Stimulated activated CD8-positive, alpha-beta memory T cell treated with anti-CD3 and anti-CD28 coated beads, Interleukin-4, amount 100 ng/mL, for 1 hour (primary cell): ENCODE measurements around the gene IFNL4.
"Not testable (repeated sequence)": the region's sequence is repeated elsewhere in the genome, so short reads cannot be mapped to it uniquely, and the experiment has no call there.

Experiments used
- DNase-seq, 2 donors: peaks; one replicate each; pipeline ENCODE4 v3.0.0-alpha.2; 2020; ENCODE audit warnings: low read depth in 2 of 2, low spot score in 1 of 2

The IFNL4 gene

GRCh38 chr19:39224910-39225309 is 23.7 kb downstream of the IFNL4 start:
- DNase-seq: no peak

GRCh38 chr19:39223703-39224279 is 24.9 kb downstream of the IFNL4 start:
- DNase-seq: no peak

- DNase-seq: not testable (repeated sequence)
Observed at GRCh38 chr19:39219108-39219507, 29.5 kb downstream of the IFNL4 start.

- DNase-seq: no peak
Observed at GRCh38 chr19:39218230-39219007, 30.2 kb downstream of the IFNL4 start.

GRCh38 chr19:39217094-39217493 is 31.6 kb downstream of the IFNL4 start:
- no peak for DNase-seq

- DNase-seq: not testable (repeated sequence)
Observed at GRCh38 chr19:39215323-39215722, 33.3 kb downstream of the IFNL4 start.

- peak; percentile 5 to 34 for DNase-seq
Observed at GRCh38 chr19:39212375-39212742, 36.3 kb downstream of the IFNL4 start.

- DNase-seq: no peak
Observed at GRCh38 chr19:39211731-39212374, 36.8 kb downstream of the IFNL4 start.

GRCh38 chr19:39209196-39209595 is 39.5 kb downstream of the IFNL4 start:
- DNase-seq: no peak

GRCh38 chr19:39208175-39208795 is 40.4 kb downstream of the IFNL4 start:
- no peak for DNase-seq

GRCh38 chr19:39207293-39207836 is 41.3 kb downstream of the IFNL4 start:
- DNase-seq: no peak

- no peak for DNase-seq
Observed at GRCh38 chr19:39206122-39206521, 42.5 kb downstream of the IFNL4 start.

- no peak for DNase-seq
Observed at GRCh38 chr19:39205449-39205764, 43.2 kb downstream of the IFNL4 start.

- DNase-seq: no peak
Observed at GRCh38 chr19:39203372-39204341, 45.0 kb downstream of the IFNL4 start, which contains the start of gene SYCN. Gene SYCN (minus strand): TSS chr19:39204263. CDS start chr19:39204254, 9 bp downstream.

GRCh38 chr19:39202998-39203355 is 45.7 kb downstream of the IFNL4 start:
- no peak for DNase-seq

GRCh38 chr19:39200803-39201115 is 47.9 kb downstream of the IFNL4 start:
- no peak for DNase-seq

- no peak for DNase-seq
Observed at GRCh38 chr19:39200066-39200802, 48.4 kb downstream of the IFNL4 start.

- DNase-seq: no peak
Observed at GRCh38 chr19:39199025-39199424, 49.6 kb downstream of the IFNL4 start.

- no peak for DNase-seq
Observed at GRCh38 chr19:39197808-39198207, 50.8 kb downstream of the IFNL4 start.
